ENCODE data around the gene MAPRE3. TPM values are rescaled to one million over a fixed set of nuclear protein-coding genes. Genes with fewer than 3 reads are reported as not detected.
A peak's percentile ranks its signal among the peaks of the same experiment; 100 is the strongest.

Gene MAPRE3
- total RNA-seq, 2 experiments from 2014 or later = 2.7 TPM

- no peak for DNase-seq
- Mint-ChIP-seq H3K27me3 (peaks cover 14% of the 10 kb centered on the region), H3K27ac (no peak overlapping the region), H3K4me1 (no peaks in the 10 kb centered on the region), H3K4me3 (no peak overlapping the region), H3K9me3 (no peaks in the 10 kb centered on the region), H3K36me3 (ENCODE audit: low read depth) (no peaks in the 10 kb centered on the region)
- CTCF ChIA-PET = interaction anchor here (0.7 to 1.5 kb wide), 2 partner anchors 16 to 92 kb away, joined by 3 to 4 read pairs; no protein-coding TSS in a partner anchor
- POLR2A ChIA-PET = interaction anchor here (0.7 kb wide), 1 partner anchor 37 kb away, joined by 3 read pairs; no protein-coding TSS in a partner anchor
Measured at GRCh38 chr2:26938399-26939118, 31.9 kb upstream of the MAPRE3 start.

DNA sequence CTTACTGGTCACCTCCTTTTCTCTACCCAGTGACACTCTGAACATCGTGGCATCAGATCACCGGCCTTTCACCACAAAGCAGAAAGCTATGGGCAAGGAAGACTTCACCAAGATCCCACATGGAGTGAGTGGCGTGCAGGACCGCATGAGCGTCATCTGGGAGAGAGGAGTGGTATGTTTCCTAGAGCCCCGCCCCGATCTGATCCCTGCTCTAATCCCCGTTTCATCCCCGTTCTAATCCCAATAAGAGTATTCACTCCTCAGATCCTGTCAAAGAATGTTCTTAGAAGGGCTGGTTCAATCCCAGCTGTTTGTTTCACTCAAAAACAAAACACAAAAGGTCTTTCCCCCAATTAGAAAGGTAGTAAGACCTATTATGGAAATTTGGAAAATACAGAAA, 30.4 kb upstream of the MAPRE3 start:
- no peaks in the 10 kb centered on the region for H3K4me1 Mint-ChIP-seq
- CTCF ChIA-PET = interaction anchor here (0.7 to 2.8 kb wide), 3 partner anchors 14 to 94 kb away, joined by 3 to 28 read pairs (median 4); no protein-coding TSS in a partner anchor
- no peaks in the 10 kb centered on the region for H3K36me3 Mint-ChIP-seq (ENCODE audit: low read depth)
- H3K27me3 Mint-ChIP-seq = peaks cover 12% of the 10 kb centered on the region
- H3K4me3 Mint-ChIP-seq = no peak overlapping the region
- no peak for DNase-seq
- H3K9me3 Mint-ChIP-seq = no peaks in the 10 kb centered on the region
- no peak overlapping the region for H3K27ac Mint-ChIP-seq
- POLR2A ChIA-PET = interaction anchor here (1.1 kb wide), 1 partner anchor 94 kb away, joined by 5 read pairs; no protein-coding TSS in a partner anchor

GRCh38 chr2:26941486-26941885, 29.0 kb upstream of the MAPRE3 start:
- no peak for DNase-seq
- no peak overlapping the region for H3K4me3 Mint-ChIP-seq
- no peak overlapping the region for H3K27ac Mint-ChIP-seq
- H3K4me1 Mint-ChIP-seq = no peaks in the 10 kb centered on the region
- CTCF ChIA-PET = interaction anchor here (0.8 to 2.8 kb wide), 7 partner anchors 9 to 336 kb away, joined by 3 to 28 read pairs (median 3); no protein-coding TSS in a partner anchor
- no peaks in the 10 kb centered on the region for H3K9me3 Mint-ChIP-seq
- H3K36me3 Mint-ChIP-seq (ENCODE audit: low read depth) = no peaks in the 10 kb centered on the region
- POLR2A ChIA-PET = no interaction called here
- H3K27me3 Mint-ChIP-seq = peaks cover 14% of the 10 kb centered on the region

- ChIA-PET POLR2A (no interaction called here), CTCF (interaction anchor here (1.3 to 3.4 kb wide), 4 partner anchors 20 to 360 kb away, joined by 3 to 34 read pairs (median 5); no protein-coding TSS in a partner anchor)
- H3K27me3 Mint-ChIP-seq = peaks cover 15% of the 10 kb centered on the region
- H3K4me3 Mint-ChIP-seq = no peak overlapping the region
- no peaks in the 10 kb centered on the region for H3K36me3 Mint-ChIP-seq (ENCODE audit: low read depth)
- DNase-seq = peak; percentile 67
- no peaks in the 10 kb centered on the region for H3K4me1 Mint-ChIP-seq
- H3K27ac Mint-ChIP-seq = no peak overlapping the region
- no peaks in the 10 kb centered on the region for H3K9me3 Mint-ChIP-seq
Measured at GRCh38 chr2:26942543-26943295, 27.7 kb upstream of the MAPRE3 start.

DNA sequence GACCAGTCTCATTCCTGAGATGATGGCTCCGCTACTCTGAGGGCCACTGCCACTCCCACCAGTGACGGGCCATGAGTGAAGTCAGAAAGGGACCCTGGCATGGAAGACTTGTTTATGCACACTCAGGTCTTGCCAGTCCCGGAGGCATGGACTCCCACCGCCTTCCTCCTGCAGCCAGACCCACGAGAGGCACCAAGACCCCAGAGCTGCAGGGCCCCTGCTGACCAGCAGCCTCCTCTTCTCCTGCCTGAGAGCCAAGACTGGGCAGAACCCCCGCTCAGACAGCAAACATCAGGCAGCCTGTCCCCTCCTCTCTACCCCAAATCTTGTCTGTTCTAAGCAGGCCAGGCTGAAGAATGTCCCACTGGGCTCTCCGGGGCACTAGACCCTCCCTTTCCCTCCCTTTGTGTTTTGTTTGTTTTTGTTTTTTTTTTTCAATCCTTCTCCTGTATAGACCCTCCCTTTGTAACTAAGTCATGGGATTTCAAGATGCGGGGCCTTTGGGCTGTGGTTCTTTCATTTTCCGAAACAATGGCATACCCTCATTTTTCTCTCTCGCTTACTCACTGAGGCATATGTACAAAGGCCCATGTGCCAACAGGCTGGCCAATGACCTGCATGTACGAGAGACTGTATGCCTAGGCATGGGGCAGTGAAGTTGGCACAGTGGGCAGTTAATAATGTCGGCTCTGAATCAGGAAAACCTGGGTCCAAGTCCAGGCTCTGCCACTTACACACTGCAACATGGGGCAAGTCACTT, 24.3 kb upstream of the MAPRE3 start:
- no peak for DNase-seq
- H3K27me3 Mint-ChIP-seq = peaks cover 18% of the 10 kb centered on the region
- H3K27ac Mint-ChIP-seq = no peak overlapping the region
- H3K4me3 Mint-ChIP-seq = no peak overlapping the region
- no peaks in the 10 kb centered on the region for H3K9me3 Mint-ChIP-seq
- ChIA-PET CTCF (no interaction called here), POLR2A (no interaction called here)
- H3K4me1 Mint-ChIP-seq = no peaks in the 10 kb centered on the region
- H3K36me3 Mint-ChIP-seq (ENCODE audit: low read depth) = no peaks in the 10 kb centered on the region

DNA sequence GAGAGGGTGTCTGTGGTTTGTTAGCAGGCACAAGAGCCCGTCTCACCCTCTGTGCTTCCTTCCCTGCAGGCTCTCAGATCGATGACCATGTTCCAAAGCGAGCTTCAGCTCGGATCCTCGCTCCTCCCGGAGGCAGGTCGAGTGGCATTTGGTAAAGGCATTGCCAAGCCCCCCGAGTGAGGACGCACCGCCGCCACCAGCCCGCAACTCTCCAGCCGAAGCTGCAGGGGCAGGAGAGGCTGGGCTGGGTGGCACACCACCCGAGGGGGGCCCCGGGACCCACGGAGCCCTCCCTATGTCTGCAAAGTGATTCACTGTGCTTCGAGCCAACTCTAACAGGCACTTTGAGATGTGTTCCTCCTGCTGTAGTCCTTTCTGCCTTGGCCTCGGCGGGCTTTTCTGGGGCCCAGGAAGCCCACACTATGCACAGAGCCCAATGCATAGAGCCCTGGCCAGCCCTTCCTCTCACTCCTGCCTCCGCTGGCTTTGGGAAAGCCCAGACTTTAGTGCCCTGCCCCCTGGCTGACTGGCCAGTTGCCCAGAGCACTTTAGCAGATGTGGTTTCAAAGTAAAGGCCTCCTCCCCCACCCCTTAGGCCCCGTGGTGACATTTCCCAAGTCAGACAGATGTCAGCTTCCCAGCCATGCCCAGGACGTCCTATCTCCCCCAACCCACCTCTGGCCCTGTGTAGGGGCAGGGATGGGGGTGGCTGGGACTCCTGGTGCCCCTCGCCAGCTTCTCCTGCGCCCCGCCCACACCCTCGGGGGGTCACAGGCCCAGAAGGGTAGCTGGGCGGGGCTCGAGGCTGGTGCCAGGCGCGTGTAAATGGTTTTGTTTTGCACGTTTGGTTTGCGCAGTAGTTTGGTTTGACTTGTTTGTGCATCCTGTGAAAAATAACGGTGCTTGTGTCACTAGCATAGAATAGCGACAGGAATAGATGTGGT, 23.3 kb upstream of the MAPRE3 start:
- Mint-ChIP-seq H3K27ac (no peak overlapping the region), H3K36me3 (ENCODE audit: low read depth) (no peaks in the 10 kb centered on the region), H3K27me3 (peaks cover 22% of the 10 kb centered on the region), H3K9me3 (no peaks in the 10 kb centered on the region), H3K4me3 (no peak overlapping the region), H3K4me1 (no peaks in the 10 kb centered on the region)
- CTCF ChIA-PET = no interaction called here
- no peak for DNase-seq
- POLR2A ChIA-PET = no interaction called here

GRCh38 chr2:26948800-26949199, 21.6 kb upstream of the MAPRE3 start:
- DNase-seq = no peak
- ChIA-PET CTCF (no interaction called here), POLR2A (no interaction called here)
- Mint-ChIP-seq H3K4me1 (no peaks in the 10 kb centered on the region), H3K4me3 (no peak overlapping the region), H3K27ac (no peak overlapping the region), H3K36me3 (ENCODE audit: low read depth) (no peaks in the 10 kb centered on the region), H3K9me3 (no peaks in the 10 kb centered on the region), H3K27me3 (peaks cover 23% of the 10 kb centered on the region)

- no peak overlapping the region for H3K4me3 Mint-ChIP-seq
- H3K36me3 Mint-ChIP-seq (ENCODE audit: low read depth) = no peaks in the 10 kb centered on the region
- H3K9me3 Mint-ChIP-seq = no peaks in the 10 kb centered on the region
- no peaks in the 10 kb centered on the region for H3K4me1 Mint-ChIP-seq
- POLR2A ChIA-PET = no interaction called here
- CTCF ChIA-PET = interaction anchor here (1.1 to 1.6 kb wide), 2 partner anchors 9 to 12 kb away, joined by 3 to 5 read pairs; no protein-coding TSS in a partner anchor
- peaks cover 34% of the 10 kb centered on the region for H3K27me3 Mint-ChIP-seq
- no peak overlapping the region for H3K27ac Mint-ChIP-seq
- no peak for DNase-seq
Measured at GRCh38 chr2:26950246-26950645, 20.2 kb upstream of the MAPRE3 start.

DNA sequence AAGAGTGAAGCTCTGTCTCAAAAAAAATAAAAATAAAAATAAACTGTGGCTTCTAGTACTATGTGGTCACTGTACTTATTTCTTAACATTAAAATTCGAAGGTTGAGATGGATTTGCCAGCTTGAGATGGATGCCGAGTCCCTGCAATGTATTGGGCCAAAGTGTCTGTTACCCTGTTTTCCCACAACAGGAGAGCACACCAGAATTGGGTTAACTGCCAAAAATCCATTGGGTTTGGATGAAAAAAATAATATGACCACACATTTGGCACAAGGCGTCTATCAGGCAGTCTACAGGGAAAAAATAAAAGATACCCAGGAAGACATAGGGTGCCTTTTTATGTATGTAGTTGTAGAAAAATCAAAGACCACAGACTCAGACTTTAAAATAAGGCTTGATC, 19.2 kb upstream of the MAPRE3 start:
- no peak overlapping the region for H3K4me3 Mint-ChIP-seq
- ChIA-PET CTCF (interaction anchor here (1.0 to 1.6 kb wide), 3 partner anchors 9 to 105 kb away, joined by 3 to 5 read pairs (median 4); no protein-coding TSS in a partner anchor), POLR2A (no interaction called here)
- peaks cover 39% of the 10 kb centered on the region for H3K27me3 Mint-ChIP-seq
- H3K4me1 Mint-ChIP-seq = no peaks in the 10 kb centered on the region
- H3K36me3 Mint-ChIP-seq (ENCODE audit: low read depth) = no peaks in the 10 kb centered on the region
- H3K9me3 Mint-ChIP-seq = no peaks in the 10 kb centered on the region
- no peak overlapping the region for H3K27ac Mint-ChIP-seq
- no peak for DNase-seq

GRCh38 chr2:26952374-26952773, 18.1 kb upstream of the MAPRE3 start:
- no peak overlapping the region for H3K4me3 Mint-ChIP-seq
- H3K36me3 Mint-ChIP-seq (ENCODE audit: low read depth) = no peaks in the 10 kb centered on the region
- H3K9me3 Mint-ChIP-seq = no peaks in the 10 kb centered on the region
- no peak overlapping the region for H3K27ac Mint-ChIP-seq
- ChIA-PET CTCF (no interaction called here), POLR2A (no interaction called here)
- H3K4me1 Mint-ChIP-seq = no peaks in the 10 kb centered on the region
- H3K27me3 Mint-ChIP-seq = peaks cover 41% of the 10 kb centered on the region
- no peak for DNase-seq

- no peaks in the 10 kb centered on the region for H3K4me1 Mint-ChIP-seq
- H3K36me3 Mint-ChIP-seq (ENCODE audit: low read depth) = no peaks in the 10 kb centered on the region
- peaks cover 46% of the 10 kb centered on the region for H3K27me3 Mint-ChIP-seq
- no peaks in the 10 kb centered on the region for H3K9me3 Mint-ChIP-seq
- no peak overlapping the region for H3K4me3 Mint-ChIP-seq
- ChIA-PET POLR2A (no interaction called here), CTCF (interaction anchor here (1.3 to 1.4 kb wide), 2 partner anchors 22 to 325 kb away, joined by 3 to 5 read pairs; no protein-coding TSS in a partner anchor)
- no peak for DNase-seq
- no peak overlapping the region for H3K27ac Mint-ChIP-seq
Measured at GRCh38 chr2:26954135-26954534, 16.3 kb upstream of the MAPRE3 start.

DNA sequence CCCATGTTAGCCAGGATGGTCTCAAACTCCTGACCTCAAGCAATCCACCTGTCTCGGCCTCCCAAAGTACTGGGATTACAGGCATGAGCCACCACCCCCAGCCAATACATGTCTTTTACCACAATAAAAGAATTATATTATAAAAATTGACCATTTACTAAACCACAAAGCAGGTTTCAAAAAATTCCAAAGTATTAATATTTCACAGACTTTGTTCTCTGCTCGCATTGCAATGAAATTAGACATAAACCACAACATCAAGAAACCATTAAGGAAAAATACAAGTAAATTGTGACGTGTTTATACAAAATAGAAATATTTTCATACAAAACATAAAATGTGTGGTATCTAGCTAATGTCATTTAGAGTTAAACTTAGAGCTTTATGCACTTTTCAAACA, 13.4 kb upstream of the MAPRE3 start:
- DNase-seq = no peak
- Mint-ChIP-seq H3K36me3 (ENCODE audit: low read depth) (no peaks in the 10 kb centered on the region), H3K9me3 (no peaks in the 10 kb centered on the region), H3K4me1 (no peaks in the 10 kb centered on the region), H3K27ac (no peak overlapping the region), H3K4me3 (no peak overlapping the region), H3K27me3 (peaks cover 48% of the 10 kb centered on the region)
- POLR2A ChIA-PET = interaction anchor here (0.6 kb wide), 1 partner anchor 1093 kb away, joined by 3 read pairs; no protein-coding TSS in a partner anchor
- CTCF ChIA-PET = no interaction called here

Data from activated CD4-positive, alpha-beta memory T cell treated with anti-CD3 and anti-CD28 coated beads, Interleukin-2, amount 10 ng/mL, durations not matched to agents 7 days and 5 days (primary cell).